Measurements from ENCODE around the gene EEFSEC. TPM values are rescaled to one million over a fixed set of nuclear protein-coding genes. Genes with fewer than 3 reads are reported as not detected.

EEFSEC gene
- total RNA-seq, 1 donor from 2014 or later: 24.6 TPM

DNA sequence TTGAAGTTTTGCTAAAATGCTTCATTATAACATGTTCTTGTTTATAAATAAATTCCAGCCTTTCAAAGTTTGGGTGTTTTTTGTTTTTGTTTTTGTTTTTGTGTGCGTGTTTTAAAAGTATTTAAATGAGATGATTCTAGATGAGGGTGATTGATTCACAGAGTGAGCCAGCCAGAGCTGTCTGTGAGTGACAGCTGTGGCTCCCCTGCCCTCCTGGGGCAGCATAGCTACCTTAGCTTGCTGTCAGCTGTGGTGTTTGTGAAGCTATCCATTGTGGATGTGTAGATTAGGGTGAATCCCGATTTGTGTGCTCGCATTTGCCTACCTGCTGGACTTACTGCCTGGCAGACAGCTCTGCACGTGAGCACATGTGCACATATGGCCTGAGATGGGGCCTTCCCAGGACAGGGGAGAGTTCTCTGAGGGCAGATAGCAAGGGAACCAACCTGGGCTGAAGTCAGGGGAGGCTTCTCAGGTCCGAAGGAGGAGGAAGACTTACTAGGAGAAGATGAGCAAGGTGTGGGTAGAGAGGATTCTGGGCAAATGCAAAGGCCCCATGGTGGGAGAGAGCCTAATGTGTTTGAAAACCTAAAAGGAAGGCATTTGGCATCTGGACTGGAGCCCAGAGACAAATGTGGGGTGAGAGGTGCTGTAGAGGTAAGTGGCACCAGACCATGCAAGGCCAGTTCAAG lies 124.2 kb downstream of the EEFSEC start:
- Histone ChIP-seq H3K9me3 (no peaks in the 10 kb centered on the region), H3K4me3 (no peak overlapping the region), H3K27me3 (no peaks in the 10 kb centered on the region), H3K27ac (peak overlapping the region; percentile 64), H3K36me3 (no peaks in the 10 kb centered on the region), H3K4me1 (peaks cover 38% of the 10 kb centered on the region)
- TF ChIP-seq POLR2AphosphoS5 (IDR thresholded peaks at IDR 0.05; ENCODE audit: insufficient read depth in 1 of 2, low read depth in 1 of 2): no peak
- peak in 1 of 2 donors; percentile 54 for DNase-seq (ENCODE audit: extremely low spot score in 2 of 2)
- intact Hi-C loops (cut with DNase I): no loop called here

DNA sequence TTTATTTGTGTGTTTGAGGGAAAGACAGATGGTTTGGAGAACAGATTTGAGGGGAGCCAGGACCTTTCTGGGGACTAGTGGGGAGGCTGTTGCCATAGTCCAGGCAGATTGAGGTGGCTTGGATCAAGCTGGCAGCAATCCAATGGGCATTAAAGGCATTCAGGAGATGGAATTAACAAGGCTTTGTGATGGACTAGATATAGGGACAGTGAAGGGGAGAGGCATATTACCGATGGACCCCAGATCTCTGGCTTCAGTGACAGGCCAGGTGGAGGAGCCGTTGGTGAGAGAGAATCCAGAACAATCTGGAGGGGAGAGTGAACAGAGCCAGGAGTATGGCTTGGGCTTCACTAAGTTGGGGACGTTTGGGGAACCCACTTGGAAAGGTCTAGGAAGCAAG lies 124.8 kb downstream of the EEFSEC start:
- TF ChIP-seq POLR2A (IDR thresholded peaks at IDR 0.05) (no peak), POLR2AphosphoS5 (IDR thresholded peaks at IDR 0.05; ENCODE audit: insufficient read depth in 1 of 2, low read depth in 1 of 2) (no peak), CTCF (IDR thresholded peaks at IDR 0.05) (no peak)
- H3K36me3 ChIP-seq: no peaks in the 10 kb centered on the region
- H3K4me1 ChIP-seq: peaks cover 44% of the 10 kb centered on the region
- intact Hi-C loops (cut with DNase I): no loop called here
- DNase-seq (ENCODE audit: extremely low spot score in 2 of 2): peak; percentile 40 to 52
- no peaks in the 10 kb centered on the region for H3K9me3 ChIP-seq
- peak overlapping the region; percentile 64 for H3K27ac ChIP-seq
- H3K4me3 ChIP-seq: no peak overlapping the region
- no peaks in the 10 kb centered on the region for H3K27me3 ChIP-seq

- peaks cover 44% of the 10 kb centered on the region for H3K4me1 ChIP-seq
Observed at GRCh38 chr3:128278761-128279600, 125.7 kb downstream of the EEFSEC start.

GRCh38 chr3:128279601-128279880 lies 126.3 kb downstream of the EEFSEC start:
- peak overlapping the region; percentile 64 for H3K27ac ChIP-seq
- DNase-seq (ENCODE audit: extremely low spot score in 2 of 2): peak in 1 of 2 donors; percentile 46
- H3K9me3 ChIP-seq: no peaks in the 10 kb centered on the region
- intact Hi-C loops (cut with DNase I): no loop called here
- TF ChIP-seq POLR2A (IDR thresholded peaks at IDR 0.05) (no peak), CTCF (IDR thresholded peaks at IDR 0.05) (no peak), POLR2AphosphoS5 (IDR thresholded peaks at IDR 0.05; ENCODE audit: insufficient read depth in 1 of 2, low read depth in 1 of 2) (no peak)
- H3K4me1 ChIP-seq: peaks cover 44% of the 10 kb centered on the region
- H3K36me3 ChIP-seq: no peaks in the 10 kb centered on the region
- H3K27me3 ChIP-seq: no peaks in the 10 kb centered on the region
- H3K4me3 ChIP-seq: no peak overlapping the region

More at GRCh38 chr3:128278761-128279600, 125.7 kb downstream of the EEFSEC start:
- TF ChIP-seq POLR2A (IDR thresholded peaks at IDR 0.05) (no peak), POLR2AphosphoS5 (IDR thresholded peaks at IDR 0.05; ENCODE audit: insufficient read depth in 1 of 2, low read depth in 1 of 2) (peak; percentile 15 to 65), CTCF (IDR thresholded peaks at IDR 0.05) (no peak)
- Histone ChIP-seq H3K9me3 (no peaks in the 10 kb centered on the region), H3K36me3 (no peaks in the 10 kb centered on the region), H3K27ac (peak overlapping the region; percentile 64), H3K27me3 (no peaks in the 10 kb centered on the region), H3K4me3 (no peak overlapping the region)
- intact Hi-C loops (cut with DNase I): no loop called here
- DNase-seq (ENCODE audit: extremely low spot score in 2 of 2): peak; percentile 77 to 84

- peaks cover 40% of the 10 kb centered on the region for H3K4me1 ChIP-seq
Observed at GRCh38 chr3:128280481-128281052, 127.3 kb downstream of the EEFSEC start.

More at GRCh38 chr3:128280481-128281052, 127.3 kb downstream of the EEFSEC start:
- no peak overlapping the region for H3K27ac ChIP-seq
- no peaks in the 10 kb centered on the region for H3K36me3 ChIP-seq
- H3K27me3 ChIP-seq: no peaks in the 10 kb centered on the region
- DNase-seq (ENCODE audit: extremely low spot score in 2 of 2): peak in 1 of 2 donors; percentile 77
- H3K4me3 ChIP-seq: no peak overlapping the region
- TF ChIP-seq CTCF (IDR thresholded peaks at IDR 0.05): no peak
- TF ChIP-seq POLR2AphosphoS5 (IDR thresholded peaks at IDR 0.05; ENCODE audit: insufficient read depth in 1 of 2, low read depth in 1 of 2): no peak
- no peak for TF ChIP-seq POLR2A (IDR thresholded peaks at IDR 0.05)
- H3K9me3 ChIP-seq: no peaks in the 10 kb centered on the region
- intact Hi-C loops (cut with DNase I): no loop called here
